GM12878 (cell line): ENCODE data around the gene FYTTD1. TPM values are rescaled to one million over a fixed set of nuclear protein-coding genes. Genes with fewer than 3 reads are reported as not detected.

Experiments
- ATAC-seq: fragments of 200-7000 bp; cut with Tn5 transposase; 3 replicates; pipeline ENCODE4 v1.9.1; 2020; ENCODE audit warnings: mild to moderate bottlenecking, moderate library complexity
- BruUV-seq: library from RNA; stranded (reverse); fragments of 400-500 nt; replicated peaks from 2 replicates; lab custom pipeline; 2021; lab: Mats Ljungman, UMichigan
- CTCF ChIA-PET: fragments of 300-600 bp; sonication (Branson Sonifier 250); formaldehyde crosslinking; extraction: SDS; loops from one replicate; lab custom pipeline; 2021; ENCODE audit warnings: inconsistent platforms; lab: Yijun Ruan, JAX
- POLR2A ChIA-PET: fragments of 350-600 bp; formaldehyde crosslinking; extraction: SDS; loops from one replicate; lab custom pipeline; 2021; ENCODE audit warnings: inconsistent platforms; lab: Charles Lee
- RAD21 ChIA-PET: fragments of 300-600 bp; sonication (Branson Sonifier 250); formaldehyde crosslinking; loops from one replicate; lab custom pipeline; 2023; ENCODE audit warnings: antibody characterized with exemption; ENCODE audit not compliant: unreplicated experiment; lab: Charles Lee
- SMC1A ChIA-PET: fragments of 300-600 bp; sonication (Branson Sonifier 250); formaldehyde crosslinking; loops from one replicate; lab custom pipeline; 2023; ENCODE audit not compliant: unreplicated experiment, uncharacterized antibody; lab: Charles Lee
- DNase-seq: peaks from one replicate; pipeline ENCODE4 v3.0.0-alpha.2; 2011; ENCODE audit warnings: low read depth, low spot score
- FAIRE-seq: peaks from 3 replicates; lab custom pipeline; 2011; peaks lifted over from hg19 to GRCh38; lab: Jason Lieb, UNC
- H2AFZ ChIP-seq: 2 replicates; pipeline ENCODE4 v1.6.0; 2011; ENCODE audit warnings: low read depth, low read length, control low read depth; ENCODE audit not compliant: control insufficient read depth
- H3K27ac ChIP-seq: 2 replicates; pipeline ENCODE4 v1.5.1; 2011; ENCODE audit warnings: control low read depth; ENCODE audit not compliant: control insufficient read depth, insufficient read depth
- H3K27me3 ChIP-seq, 2 experiments: replicated peaks in 1 of 2; 2 replicates each; pipeline versions ENCODE4 v1.6.0 to v1.6.1; 2011; ENCODE audit warnings: low read length in 1 of 2; ENCODE audit not compliant: control insufficient read depth in 2 of 2, insufficient read depth in 2 of 2
- H3K36me3 ChIP-seq, 2 experiments: 2 replicates each; pipeline ENCODE4 v1.5.1; 2011; ENCODE audit warnings: low read length in 1 of 2; ENCODE audit not compliant: control insufficient read depth in 2 of 2, insufficient read depth in 2 of 2
- H3K4me1 ChIP-seq: 2 replicates; pipeline ENCODE4 v1.6.1; 2011; ENCODE audit warnings: mild to moderate bottlenecking, low read length, moderate library complexity, mixed read lengths; ENCODE audit not compliant: control insufficient read depth, insufficient read depth
- H3K4me2 ChIP-seq: 2 replicates; pipeline ENCODE4 v1.6.0; 2011; ENCODE audit warnings: control low read depth; ENCODE audit not compliant: control insufficient read depth, insufficient read depth
- H3K4me3 ChIP-seq: fragments of 200-600 bp; sonication (generic); 2 replicates; pipeline ENCODE4 v1.5.1; 2016
- H3K79me2 ChIP-seq: 2 replicates; pipeline ENCODE4 v1.6.0; 2011; ENCODE audit warnings: low read length; ENCODE audit not compliant: control insufficient read depth, insufficient read depth
- H3K9ac ChIP-seq: 2 replicates; pipeline ENCODE4 v1.8.0; 2011; ENCODE audit warnings: low read length, control low read depth, mixed read lengths; ENCODE audit not compliant: control insufficient read depth, insufficient read depth
- H3K9me3 ChIP-seq: replicated peaks from 3 replicates; pipeline ENCODE4 v1.5.1; 2011; ENCODE audit warnings: mild to moderate bottlenecking, low read length; ENCODE audit not compliant: control insufficient read depth, insufficient read depth
- H4K20me1 ChIP-seq: 2 replicates; pipeline ENCODE4 v1.6.0; 2011; ENCODE audit not compliant: control insufficient read depth, insufficient read depth
- ETV6 ChIP-seq, 2 experiments: fragments of 450-650 bp in 1 of 2; IDR thresholded peaks in 1 of 2; conservative IDR thresholded peaks in 1 of 2; 2 replicates each; pipeline ENCODE4 v1.6.1; 2014; ENCODE audit warnings: antibody characterized with exemption in 1 of 2, borderline replicate concordance in 1 of 2, low read depth in 1 of 2, mild to moderate bottlenecking in 1 of 2, moderate library complexity in 1 of 2
- RUNX3 ChIP-seq: IDR thresholded peaks from 2 replicates; pipeline ENCODE4 v1.6.1; 2012; ENCODE audit warnings: low read length, inconsistent platforms
- SMARCA5 ChIP-seq: fragments of 450-650 bp; IDR thresholded peaks from 2 replicates; pipeline ENCODE4 v1.6.1; 2017; ENCODE audit warnings: mild to moderate bottlenecking
- USF1 ChIP-seq: IDR thresholded peaks from 2 replicates; pipeline ENCODE4 v1.6.1; 2011; ENCODE audit warnings: borderline replicate concordance, low read depth, mild to moderate bottlenecking, moderate library complexity, mixed read lengths, low read length; ENCODE audit not compliant: insufficient read depth; ENCODE audit errors: extremely low read length
- WGBS: methylation state at CpG from one replicate; pipeline ENCODE4 v1.1.6; 2016; ENCODE audit warnings: low lambda C conversion rate; ENCODE audit not compliant: insufficient replicate concordance, insufficient coverage; ENCODE audit errors: missing lambda C conversion rate; 5-methylcytosine and 5-hydroxymethylcytosine counted together
- in situ Hi-C: fragments of 300-500 bp; cut with MboI; formaldehyde crosslinking; loops from 9 replicates; pipeline ENCODE4 v1.14.3; 2018; ENCODE audit warnings: mixed read lengths
- intact Hi-C: fragments of 100-400 bp; cut with micrococcal nuclease; formaldehyde crosslinking; loops from one replicate; pipeline ENCODE4 v1.14.2; 2022; ENCODE audit not compliant: unreplicated experiment
- polyA plus RNA-seq, 11 experiments: library from polyadenylated mRNA; depleted of rRNA in 4 of 11; unstranded in 6 of 11; stranded (reverse) in 5 of 11; fragments of >200 nt; fragmentation: Nextera tagmentation in 4 of 11; fragmentation: Illumina TruSeq in 1 of 11; extraction: Ambion mirVana in 4 of 11; extraction: Trizol in 1 of 11; gene quantifications; 1 replicate in 1 of 11; 2 replicates in 10 of 11; pipeline versions ENCODE4 v1.2.1 to v1.2.3, GENCODE V29; 2011 to 2016; ENCODE audit warnings: inconsistent platforms in 2 of 11, missing spikeins in 2 of 11, low read depth in 1 of 11
- total RNA-seq, 4 experiments: library from RNA; depleted of rRNA in 3 of 4; stranded (reverse); fragments of >200 nt in 3 of 4; fragmentation: Illumina TruSeq in 1 of 4; extraction: Trizol in 1 of 4; gene quantifications; 2 replicates each; pipeline versions ENCODE4 v1.2.1 to v1.2.3, GENCODE V29; 2013 to 2021
- TF ChIP-seq, protein P1 (sequence below): fragments of 450-650 bp; IDR thresholded peaks from 2 replicates; pipeline ENCODE4 v1.6.1; 2016; ENCODE audit warnings: mild to moderate bottlenecking

The FYTTD1 gene
- total and polyA plus RNA-seq, 10 of the 15 experiments (the other 5 are each of a cell fraction or from before 2014, with no cell fraction given) = 25.5 to 101 (median 59.4) TPM

- peaks cover 0 to 12% of the 10 kb centered on the region in 2 experiments for H3K36me3 ChIP-seq
- no peak for FAIRE-seq
Observed at GRCh38 chr3:197758512-197758911, 8.8 kb downstream of the FYTTD1 start.

GRCh38 chr3:197761784-197762183, 12.1 kb downstream of the FYTTD1 start:
- SMC1A ChIA-PET = no interaction called here
- no peaks in the 10 kb centered on the region for H3K4me1 ChIP-seq
- peaks cover 0 to 30% of the 10 kb centered on the region in 2 experiments for H3K36me3 ChIP-seq
- in situ Hi-C loops (no loop called here), intact Hi-C loops (no loop called here)
- H2AFZ ChIP-seq = no peak overlapping the region
- H4K20me1 ChIP-seq = no peaks in the 10 kb centered on the region
- POLR2A ChIA-PET = no interaction called here
- H3K27me3 ChIP-seq = no peaks in the 10 kb centered on the region
- peaks cover 32% of the 10 kb centered on the region for H3K79me2 ChIP-seq
- RAD21 ChIA-PET = interaction anchor here (0.9 kb wide), 1 partner anchor 9 kb away, joined by 3 read pairs; no protein-coding TSS in a partner anchor
- no peak overlapping the region for H3K4me3 ChIP-seq
- TF ChIP-seq USF1 = no peak
- TF ChIP-seq, protein P1, sequence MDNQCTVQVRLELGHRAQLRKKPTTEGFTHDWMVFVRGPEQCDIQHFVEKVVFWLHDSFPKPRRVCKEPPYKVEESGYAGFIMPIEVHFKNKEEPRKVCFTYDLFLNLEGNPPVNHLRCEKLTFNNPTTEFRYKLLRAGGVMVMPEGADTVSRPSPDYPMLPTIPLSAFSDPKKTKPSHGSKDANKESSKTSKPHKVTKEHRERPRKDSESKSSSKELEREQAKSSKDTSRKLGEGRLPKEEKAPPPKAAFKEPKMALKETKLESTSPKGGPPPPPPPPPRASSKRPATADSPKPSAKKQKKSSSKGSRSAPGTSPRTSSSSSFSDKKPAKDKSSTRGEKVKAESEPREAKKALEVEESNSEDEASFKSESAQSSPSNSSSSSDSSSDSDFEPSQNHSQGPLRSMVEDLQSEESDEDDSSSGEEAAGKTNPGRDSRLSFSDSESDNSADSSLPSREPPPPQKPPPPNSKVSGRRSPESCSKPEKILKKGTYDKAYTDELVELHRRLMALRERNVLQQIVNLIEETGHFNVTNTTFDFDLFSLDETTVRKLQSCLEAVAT = no peak
- no peak for TF ChIP-seq SMARCA5
- BruUV-seq = no TSS peak
- H3K4me2 ChIP-seq = no peak overlapping the region
- DNase-seq (no peak), ATAC-seq (no peak), FAIRE-seq (no peak)
- no peak overlapping the region for H3K27ac ChIP-seq
- H3K9me3 ChIP-seq = no peaks in the 10 kb centered on the region
- no peak overlapping the region for H3K9ac ChIP-seq
- CTCF ChIA-PET = no interaction called here

More at GRCh38 chr3:197758512-197758911, 8.8 kb downstream of the FYTTD1 start:
- H3K4me3 ChIP-seq = no peak overlapping the region
- no peaks in the 10 kb centered on the region for H4K20me1 ChIP-seq
- BruUV-seq = no TSS peak
- in situ Hi-C loops (no loop called here), intact Hi-C loops (no loop called here)
- no peak for ATAC-seq
- SMC1A ChIA-PET = interaction anchor here (1.1 kb wide), 1 partner anchor 25 kb away, joined by 5 read pairs; no protein-coding TSS in a partner anchor
- H3K79me2 ChIP-seq = peaks cover 58% of the 10 kb centered on the region
- POLR2A ChIA-PET = no interaction called here
- no peak for DNase-seq
- no peaks in the 10 kb centered on the region for H3K9me3 ChIP-seq
- no peak overlapping the region for H3K4me2 ChIP-seq
- CTCF ChIA-PET = interaction anchor here (0.6 kb wide), 1 partner anchor 9 kb away, joined by 3 read pairs; no protein-coding TSS in a partner anchor
- no peak overlapping the region for H2AFZ ChIP-seq
- RAD21 ChIA-PET = no interaction called here
- H3K27ac ChIP-seq = no peak overlapping the region
- H3K27me3 ChIP-seq = no peaks in the 10 kb centered on the region
- H3K9ac ChIP-seq = no peak overlapping the region
- no peaks in the 10 kb centered on the region for H3K4me1 ChIP-seq
- TF ChIP-seq RUNX3 (no peak), ETV6 (conservative IDR thresholded peaks at IDR 0.05 in 1 of 2, IDR thresholded peaks at IDR 0.05 in 1 of 2; ENCODE audit: borderline replicate concordance in 1 of 2, low read depth in 1 of 2) (no peak)
- 96% methylated on average over 4 of the region's 4 CpGs for WGBS
